GM18499 (cell line): ENCODE data around the gene XXYLT1.
"Not testable (repeated sequence)": the region's sequence is repeated elsewhere in the genome, so short reads cannot be mapped to it uniquely, and the experiment has no call there.

Experiments used
- ATAC-seq: cut with Tn5 transposase; IDR thresholded peaks from one replicate; pipeline ENCODE4 v1.9.1; 2021; ENCODE audit warnings: moderate number of reproducible peaks; ENCODE audit not compliant: insufficient read depth, unreplicated experiment

The XXYLT1 gene

DNA sequence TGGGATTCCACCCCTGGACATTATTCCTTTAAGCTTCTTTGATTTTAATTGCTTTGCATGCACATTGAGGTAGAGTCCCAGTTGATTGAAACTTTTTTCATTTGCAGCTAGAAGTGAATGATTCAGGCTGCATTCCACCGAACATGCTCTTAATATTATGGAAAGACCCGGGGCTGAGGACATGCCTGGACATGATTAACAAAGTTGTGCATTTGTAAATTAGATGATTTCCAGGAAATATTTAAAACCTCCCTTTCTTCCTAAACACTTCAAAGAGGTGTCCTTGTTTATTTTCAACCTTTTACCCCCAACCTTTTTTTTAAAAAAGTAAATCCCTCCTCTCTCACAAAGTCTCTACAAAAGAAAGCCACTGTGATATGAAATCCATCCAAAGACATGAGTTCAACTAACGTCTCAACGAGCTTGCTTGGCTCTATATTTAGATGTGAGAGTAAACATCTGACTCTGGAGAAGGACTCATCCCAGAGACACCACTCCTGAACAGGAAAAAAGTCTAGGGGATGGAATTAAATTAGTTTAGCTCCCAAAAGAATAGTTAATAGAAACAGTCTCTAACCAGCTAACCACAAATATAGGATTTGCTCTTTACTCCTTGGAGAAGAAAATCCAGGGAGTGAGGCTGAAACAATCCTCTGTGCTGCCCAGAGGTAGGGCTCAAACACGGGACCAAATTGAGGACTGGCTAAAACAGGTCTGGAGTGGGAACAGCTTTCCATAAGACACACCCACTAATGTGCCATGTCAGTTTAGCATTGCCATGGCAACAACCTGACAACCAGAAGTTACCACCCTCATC, 83.1 kb downstream of the XXYLT1 start:
- ATAC-seq = no peak

DNA sequence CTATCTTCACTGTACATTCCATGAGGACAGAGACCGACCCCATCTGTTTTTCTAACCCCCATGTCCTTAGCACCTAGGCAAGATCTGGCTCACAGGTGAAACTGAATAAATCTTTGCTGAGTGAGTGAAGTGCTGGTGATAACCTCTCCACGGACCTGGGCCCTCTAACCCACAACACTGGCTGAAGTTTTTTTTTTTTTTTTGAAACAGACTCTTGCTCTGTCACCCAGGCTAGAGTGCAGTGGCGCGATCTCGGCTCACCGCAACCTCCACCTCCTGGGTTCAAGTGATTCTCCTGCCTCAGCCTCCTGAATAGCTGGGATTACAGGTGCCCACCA, 84.3 kb downstream of the XXYLT1 start:
- ATAC-seq = not testable (repeated sequence)

DNA sequence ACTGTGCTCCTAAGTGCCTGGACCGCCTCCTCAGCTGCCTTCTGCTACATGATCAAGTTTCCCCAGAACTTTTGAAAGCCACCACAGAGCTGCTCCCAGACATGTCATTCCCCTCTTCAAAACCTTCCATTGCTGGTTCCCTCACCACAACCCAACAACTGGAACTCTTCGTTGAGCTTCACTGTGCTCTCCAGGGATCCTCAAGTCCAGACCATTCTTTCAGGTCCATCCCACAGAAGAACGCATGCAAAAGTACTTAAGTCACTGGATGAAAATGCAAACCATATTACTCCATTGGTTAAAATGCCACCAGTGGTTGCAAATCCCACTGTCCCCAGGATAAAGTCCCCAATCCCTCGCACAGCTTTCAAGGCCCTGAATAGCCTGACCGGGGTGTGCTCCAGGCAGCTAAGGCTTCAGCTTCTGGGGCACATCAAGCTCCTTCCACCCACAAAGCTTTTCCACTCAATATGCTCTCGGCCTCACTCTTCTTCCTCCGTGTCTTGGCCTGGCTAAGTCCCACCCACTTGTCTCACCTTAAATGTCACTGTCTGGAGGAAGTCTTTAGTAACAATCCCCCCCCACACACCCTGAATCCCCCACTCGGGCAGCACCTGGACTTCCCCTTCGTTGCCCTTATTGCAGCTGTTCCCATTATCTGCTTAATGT, 84.8 kb downstream of the XXYLT1 start:
- no peak for ATAC-seq

DNA sequence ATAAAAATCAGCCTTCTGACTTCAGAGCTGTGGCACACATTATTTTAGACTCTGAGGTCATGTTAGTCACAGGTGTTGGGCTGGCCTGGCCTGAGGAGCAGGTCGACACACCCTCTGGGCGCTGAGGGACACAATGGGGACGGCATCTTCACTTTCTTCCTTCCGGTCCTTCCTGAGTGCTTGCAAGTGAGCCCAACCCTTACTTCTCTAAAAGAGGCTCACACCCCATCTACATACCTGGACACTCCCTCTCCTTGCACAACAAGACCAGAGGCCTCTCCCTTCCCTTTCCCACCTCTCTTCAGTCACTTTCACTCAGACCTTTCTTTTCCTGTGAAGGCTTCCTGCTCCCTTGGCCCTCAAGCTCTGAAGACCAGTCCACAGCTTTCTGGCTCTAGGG, 85.4 kb downstream of the XXYLT1 start:
- no peak for ATAC-seq

DNA sequence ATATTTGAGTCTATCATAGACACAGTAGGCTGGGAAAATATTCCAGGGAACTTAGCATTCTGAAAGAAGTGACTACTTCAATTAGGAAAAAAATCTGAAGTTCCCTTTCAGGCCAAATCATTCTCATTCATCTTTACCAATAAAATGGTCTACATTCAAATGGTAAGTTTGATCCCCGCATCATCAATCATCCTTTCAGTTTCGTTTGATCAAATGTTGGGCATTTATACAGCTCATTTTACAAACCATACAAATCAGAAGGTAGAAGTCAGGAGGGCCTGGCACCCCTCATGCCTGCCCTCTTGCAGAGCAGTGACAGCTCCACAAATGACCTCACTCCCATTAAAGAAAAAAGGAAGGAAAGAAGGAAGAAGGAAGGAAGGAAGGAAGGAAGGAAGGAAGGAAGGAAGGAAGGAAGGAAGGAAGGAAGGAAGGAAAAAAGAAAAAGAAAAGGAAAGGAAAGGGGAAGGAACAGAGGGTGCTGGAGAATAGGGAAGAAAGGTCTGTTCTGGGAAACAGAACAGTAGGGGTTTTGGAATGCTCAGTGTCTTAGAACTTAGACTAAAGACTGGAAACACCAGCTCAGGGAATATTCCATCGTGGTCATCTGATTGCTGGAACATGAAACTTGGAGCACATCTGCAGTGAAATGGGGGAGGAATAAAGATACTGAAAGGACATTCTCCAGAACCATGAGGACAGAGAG, 86.1 kb downstream of the XXYLT1 start:
- ATAC-seq = no peak

DNA sequence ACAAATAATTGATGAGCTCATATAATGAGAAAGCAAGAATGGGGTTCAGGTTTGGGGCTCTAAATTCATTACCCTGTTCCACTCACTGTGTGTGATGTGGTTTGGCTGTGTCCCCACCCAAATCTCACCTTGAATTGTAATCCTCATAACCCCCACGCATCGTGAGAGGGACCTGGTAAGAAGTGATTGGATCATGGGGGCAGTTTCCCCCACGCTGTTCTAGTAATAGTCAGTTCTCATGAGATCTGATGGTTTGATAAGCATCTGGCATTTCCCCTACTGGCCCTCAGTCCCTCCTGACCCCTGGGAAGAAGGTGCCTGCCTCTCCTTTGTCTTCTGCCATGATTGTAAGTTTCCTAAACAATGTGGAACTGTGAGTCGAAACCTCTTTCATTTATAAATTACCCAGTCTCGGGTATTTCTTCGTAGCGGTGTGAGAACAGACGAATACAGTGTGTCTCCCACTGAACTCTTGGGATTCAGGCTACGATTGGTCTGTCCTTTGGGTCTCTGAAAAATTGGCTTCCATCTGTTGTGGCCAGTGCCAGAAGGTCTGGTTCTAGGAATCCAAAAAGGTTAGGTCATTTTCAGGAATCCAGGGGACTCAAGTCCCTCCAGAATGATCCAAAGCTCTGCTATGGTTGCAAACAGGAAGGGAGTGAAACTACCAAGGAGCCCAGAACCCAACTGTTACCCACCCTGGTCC, 87.7 kb downstream of the XXYLT1 start:
- ATAC-seq = no peak

DNA sequence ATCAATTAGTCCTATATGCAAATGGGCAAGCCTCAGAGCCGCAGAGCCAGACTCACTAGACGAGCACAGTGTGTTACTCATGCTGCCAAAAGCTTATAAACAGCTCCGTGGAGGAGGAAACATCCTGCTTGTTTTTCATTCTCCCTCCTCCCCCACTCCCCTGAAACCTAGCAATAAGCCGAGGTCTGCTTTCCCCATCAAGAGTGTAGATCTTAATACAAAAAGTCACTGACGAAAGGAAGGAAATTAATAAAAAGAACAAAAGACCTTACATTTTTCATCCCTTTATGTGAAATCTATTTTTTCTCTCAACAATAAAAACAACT, 88.5 kb downstream of the XXYLT1 start:
- ATAC-seq = no peak

DNA sequence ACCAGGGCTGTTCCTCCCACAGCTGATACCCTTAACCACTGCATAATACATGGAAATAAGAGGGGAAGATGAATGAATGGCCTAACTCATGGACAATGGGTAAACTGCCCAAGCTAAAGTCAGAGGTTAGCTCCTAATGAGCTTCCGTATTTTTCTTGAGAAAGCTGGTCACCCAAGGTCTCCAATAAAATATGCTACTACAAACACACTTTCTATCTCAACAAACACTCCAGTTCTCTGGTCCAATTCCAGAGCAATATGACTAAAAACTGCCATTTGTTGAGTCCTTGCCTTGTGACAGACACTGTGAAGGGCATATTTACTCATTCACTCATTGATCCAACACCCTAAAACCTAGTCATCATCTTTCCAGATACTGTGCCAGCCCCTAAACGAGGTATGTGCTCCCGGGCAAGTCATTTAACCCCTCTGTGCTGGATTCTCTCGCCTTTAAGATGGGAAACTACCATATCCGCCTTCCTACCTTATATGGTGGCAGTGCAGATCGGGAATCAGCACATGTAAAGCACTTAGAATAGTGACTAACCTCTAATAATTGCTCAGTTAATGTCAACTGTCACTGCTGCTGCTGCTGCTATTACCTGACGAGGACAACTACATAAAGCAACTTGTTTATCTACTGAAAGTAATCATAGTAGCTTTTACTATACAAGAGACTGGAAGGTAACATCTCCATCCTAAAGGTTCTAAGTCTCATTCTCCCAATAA, 89.1 kb downstream of the XXYLT1 start:
- no peak for ATAC-seq

DNA sequence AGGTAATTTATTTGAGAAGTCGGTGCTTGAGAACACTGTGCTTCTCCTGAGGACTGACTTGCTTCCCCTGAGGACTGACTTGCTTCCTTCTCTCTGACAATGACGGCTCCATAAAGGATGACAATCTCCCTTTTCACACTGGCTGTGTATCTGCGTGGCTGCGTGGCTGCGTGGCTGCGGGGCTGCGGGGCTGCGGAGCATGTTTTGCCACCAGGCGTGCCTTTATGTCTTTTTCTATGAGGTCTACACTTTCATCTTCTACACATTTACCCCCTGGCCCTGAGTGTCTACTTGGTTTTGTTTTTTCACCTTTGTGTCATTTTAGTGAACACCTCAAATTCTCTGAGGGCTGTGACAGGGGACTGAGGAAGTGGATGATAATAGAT, 89.9 kb downstream of the XXYLT1 start:
- ATAC-seq = no peak

DNA sequence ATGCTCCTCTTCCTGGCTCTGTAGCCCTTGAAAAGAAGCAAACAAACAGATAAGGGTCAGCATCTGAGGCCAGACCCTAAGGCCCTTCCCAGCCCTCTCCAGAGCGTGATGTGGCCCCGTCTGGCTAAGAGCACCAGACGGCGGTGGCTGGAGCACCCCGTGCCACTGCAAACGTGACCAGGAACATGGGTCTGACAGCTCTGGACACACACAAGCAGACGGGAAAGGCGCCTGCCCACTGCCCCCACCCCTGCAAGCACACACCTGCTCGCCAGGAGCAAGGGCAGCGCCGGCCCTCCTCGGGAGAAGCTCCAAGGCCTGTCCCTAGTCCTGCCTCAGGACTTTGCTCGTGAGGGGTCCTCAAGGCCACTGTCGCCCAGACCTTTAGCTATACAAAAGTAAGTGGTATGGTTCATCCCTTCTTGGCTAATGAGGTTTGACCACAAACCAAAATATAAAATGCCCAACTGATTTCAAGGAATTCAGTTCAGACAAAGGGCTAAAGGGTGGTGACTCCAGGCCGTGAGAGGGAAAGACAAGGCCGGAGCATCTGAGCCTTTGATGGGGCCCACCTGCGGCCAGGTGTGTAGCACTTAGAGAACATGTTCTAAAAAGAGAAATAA, 90.4 kb downstream of the XXYLT1 start:
- no peak for ATAC-seq

DNA sequence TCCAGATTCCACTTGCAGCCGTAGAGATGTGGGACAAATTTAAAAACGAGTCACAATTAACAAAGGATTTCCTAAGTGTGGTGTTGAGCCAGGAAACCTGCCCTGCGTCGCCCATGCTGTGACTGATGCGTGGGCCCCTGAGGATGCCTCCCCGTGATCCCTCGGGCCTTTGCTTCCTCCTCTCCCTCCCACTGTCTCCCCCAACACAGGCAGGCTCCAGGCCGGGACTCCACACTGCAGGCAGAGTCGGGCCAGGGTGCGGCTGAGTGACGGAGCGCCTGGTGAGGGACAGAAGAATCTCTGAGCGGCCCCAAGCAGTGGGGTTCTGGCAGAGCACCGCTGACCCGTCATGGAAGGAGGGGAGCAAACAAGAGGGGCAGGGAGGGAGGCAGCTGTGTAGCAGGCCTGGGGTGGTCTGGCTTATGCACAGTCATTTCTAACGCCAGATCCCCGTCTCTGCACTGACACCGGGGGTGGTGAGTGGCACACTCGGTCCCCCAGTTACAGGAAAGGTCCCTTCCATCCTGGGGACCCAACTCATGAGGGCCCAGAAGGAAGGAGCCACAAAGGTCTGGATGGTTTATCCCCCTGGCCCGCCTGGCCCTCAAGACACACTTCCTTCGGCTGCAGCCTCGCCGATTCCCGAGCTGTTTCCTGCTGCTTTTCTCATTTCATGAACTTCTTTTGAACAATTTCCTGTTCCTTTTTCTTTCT, 91.0 kb downstream of the XXYLT1 start:
- no peak for ATAC-seq

DNA sequence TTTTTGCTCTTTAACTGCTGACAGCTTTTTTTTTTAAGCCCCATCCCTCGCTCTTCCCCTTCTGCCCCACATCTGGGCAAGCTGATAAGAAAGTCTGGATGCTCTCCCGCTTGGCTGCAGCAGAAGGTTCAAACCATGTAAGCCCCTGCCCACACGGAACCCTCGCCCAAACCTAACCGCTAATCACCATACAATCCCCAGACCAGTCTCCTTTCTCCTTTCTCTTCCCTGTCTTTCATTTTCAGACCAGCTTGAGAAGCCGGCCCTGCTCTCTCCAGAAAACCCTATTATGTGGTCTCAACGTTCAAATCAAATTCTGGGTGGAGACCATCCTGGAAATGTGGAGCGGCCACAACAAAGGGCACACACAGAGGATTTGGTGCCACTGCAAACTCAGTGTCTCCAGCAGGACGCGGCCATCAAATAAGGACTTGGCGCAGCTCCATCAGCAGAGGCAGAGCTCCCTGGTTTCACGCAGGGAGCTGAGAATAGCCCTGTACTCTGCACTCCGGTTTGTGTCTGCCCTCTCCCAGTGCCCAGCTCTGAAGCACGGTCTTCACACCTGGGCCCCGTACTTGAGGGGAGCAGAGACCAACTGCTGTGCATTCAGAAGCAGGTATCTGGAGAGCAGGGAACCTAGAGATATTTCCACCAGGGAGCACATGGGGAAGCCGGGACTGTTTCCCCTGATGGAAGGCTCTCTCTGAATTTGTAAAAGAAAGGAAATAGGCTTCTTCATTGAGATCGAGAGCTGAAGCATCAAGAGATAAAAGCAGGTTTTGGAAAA, 92.6 kb downstream of the XXYLT1 start:
- ATAC-seq = no peak

DNA sequence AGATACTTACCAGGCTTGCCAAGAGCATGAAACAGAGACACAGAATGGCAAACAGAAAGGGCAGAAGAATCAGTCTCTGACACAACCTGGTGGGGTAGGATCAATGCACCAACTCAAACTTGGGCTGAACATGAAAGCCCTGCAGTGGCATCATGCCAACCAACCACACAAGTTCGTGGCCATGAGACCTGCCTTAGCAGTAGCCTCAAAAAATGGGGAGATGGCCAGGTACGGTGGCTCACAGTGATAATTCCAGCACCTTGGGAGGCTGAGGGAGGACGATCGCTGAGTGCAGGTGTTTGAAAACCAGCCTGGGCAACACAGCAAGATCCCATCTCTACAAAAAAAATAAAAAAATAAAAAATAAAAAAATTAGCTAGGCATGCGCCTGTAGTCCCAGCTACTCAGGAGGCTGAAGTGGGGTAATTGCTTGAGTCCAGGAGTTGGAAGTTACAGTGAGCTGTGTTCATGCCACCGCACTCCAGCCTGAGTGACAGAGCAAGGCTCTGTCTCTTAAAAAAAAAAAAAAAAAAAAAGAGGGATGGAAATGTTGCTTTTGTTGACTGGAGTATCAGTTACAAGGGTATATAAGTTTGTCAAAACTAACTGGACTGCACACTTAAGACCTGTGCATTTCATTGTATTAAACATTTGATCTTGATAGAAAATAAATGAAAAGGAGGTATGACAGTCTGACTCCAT, 93.4 kb downstream of the XXYLT1 start:
- ATAC-seq = no peak

DNA sequence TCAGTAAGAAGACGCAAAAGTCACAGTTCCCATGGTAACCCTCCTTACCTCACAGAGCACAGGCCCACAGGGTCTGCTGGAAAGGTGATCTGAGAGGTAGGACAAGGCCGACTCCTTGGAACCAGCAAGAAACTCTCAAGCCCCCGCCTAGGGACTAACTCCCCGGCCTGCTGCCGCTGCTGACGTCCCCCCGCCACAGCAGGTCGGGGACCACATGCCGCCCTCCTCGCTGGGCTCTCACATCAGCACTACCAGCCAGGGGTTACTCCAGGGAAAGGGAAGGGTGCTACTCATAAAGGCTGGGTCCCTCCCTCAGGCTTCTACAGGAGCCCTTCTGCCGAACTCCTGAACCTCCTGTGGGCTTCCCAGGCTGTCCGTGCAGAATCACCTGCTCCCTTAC, 94.2 kb downstream of the XXYLT1 start:
- ATAC-seq = no peak

DNA sequence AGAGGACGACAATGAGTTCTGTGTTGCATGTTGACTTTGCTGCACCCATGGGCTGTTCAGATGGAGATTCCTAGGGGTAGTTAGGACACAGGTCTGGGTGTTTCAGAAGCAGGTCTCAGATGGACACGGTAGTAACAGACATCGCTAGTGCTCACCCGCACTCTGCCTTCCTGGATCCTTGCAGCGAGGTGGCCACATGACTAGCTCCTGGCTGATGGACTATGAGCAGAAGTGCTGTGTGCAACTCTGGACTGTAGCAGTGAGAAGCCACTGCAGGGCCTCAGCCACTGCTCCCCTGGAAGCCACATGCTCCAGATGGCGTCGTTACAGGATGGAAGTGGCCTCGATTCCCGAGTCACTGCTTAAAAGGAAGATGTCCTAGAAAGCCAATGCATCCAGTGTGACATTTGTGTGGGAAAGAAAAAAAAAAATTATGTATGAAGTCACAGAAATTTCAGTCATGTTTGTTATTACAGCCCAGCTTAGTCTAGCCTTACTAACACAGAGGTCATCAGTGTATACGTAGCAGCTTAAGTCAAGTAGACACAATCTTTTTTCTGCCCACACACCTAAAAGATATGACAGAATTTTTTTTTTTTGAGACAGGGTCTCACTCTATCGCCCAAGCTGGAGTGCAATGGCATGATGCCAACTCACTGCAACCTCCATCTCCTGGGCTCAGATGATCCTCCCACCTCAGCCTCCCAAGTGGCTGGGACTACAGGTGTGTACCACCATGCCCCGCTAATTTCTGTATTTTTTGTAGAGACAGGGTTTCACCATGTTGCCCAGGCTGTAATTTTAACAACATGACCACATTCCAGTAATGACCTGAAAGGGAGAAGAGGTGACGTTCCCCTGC, 95.3 kb downstream of the XXYLT1 start:
- no peak for ATAC-seq

DNA sequence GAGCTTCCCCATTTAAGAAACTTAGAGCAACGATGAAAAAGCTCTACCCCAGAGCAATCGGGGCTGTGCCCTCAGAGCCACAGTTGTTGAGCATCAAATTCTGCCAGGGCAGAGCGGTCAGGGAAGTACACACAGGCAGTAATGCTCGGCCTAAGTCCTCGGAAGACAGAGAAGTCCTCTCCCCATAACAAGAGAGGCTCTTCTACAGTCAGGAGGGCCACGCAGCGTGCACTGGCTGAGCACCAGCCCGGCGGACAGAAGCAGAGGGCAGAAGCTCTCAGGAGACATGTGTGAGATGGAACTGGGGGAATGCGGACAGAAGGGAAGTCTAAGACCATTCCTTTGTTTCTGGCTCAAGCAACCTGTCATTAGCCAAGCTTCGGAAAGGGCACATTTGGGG, 95.9 kb downstream of the XXYLT1 start:
- no peak for ATAC-seq

DNA sequence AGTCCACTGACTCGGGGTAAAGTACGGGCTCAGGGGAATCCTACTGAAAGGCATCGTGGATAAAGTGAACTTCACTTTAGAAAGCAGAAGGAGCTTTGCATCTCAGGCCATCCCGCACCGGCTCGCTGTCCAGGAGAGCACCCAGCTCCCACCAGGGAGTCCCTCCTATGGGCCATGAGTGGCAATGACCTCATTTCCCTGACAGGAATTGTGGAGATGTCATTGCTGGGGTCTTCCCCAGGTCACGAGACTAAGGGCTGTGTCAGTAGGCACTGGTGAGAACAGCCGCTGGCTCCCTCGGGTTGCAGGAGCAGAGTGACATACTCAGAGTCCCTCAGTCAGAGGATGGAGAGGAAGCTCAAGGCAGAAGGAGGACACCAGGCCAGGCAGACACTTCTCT, 97.3 kb downstream of the XXYLT1 start:
- no peak for ATAC-seq
